PFSK-1 (cell line): ENCODE measurements around the gene USP43.

Experiments
- FOXP2 ChIP-seq: optimal IDR thresholded peaks from 2 replicates; pipeline ENCODE3; 2011; ENCODE audit warnings: borderline replicate concordance, control low read depth, inconsistent platforms; ENCODE audit not compliant: insufficient read depth; ENCODE audit errors: extremely low read length, extremely low read depth
- POLR2AphosphoS5 ChIP-seq: IDR thresholded peaks from 2 replicates; pipeline ENCODE4 v1.6.1; 2012; ENCODE audit warnings: low read depth, mild to moderate bottlenecking, control low read depth, low read length, moderate library complexity
- REST ChIP-seq, 2 experiments: IDR thresholded peaks; 2 replicates each; pipeline versions ENCODE4 v1.6.1 to v1.8.0; 2011 to 2012; ENCODE audit warnings: low read depth in 2 of 2, low read length in 2 of 2, control low read depth in 1 of 2, inconsistent platforms in 1 of 2, mild to moderate bottlenecking in 1 of 2, moderate library complexity in 1 of 2; ENCODE audit not compliant: insufficient read depth in 1 of 2
- SIN3A ChIP-seq: IDR thresholded peaks from 2 replicates; pipeline ENCODE4 v1.6.1; 2012; ENCODE audit warnings: mild to moderate bottlenecking, low read length, moderate library complexity, borderline replicate concordance; ENCODE audit not compliant: insufficient read depth
- TAF1 ChIP-seq: IDR thresholded peaks from 2 replicates; pipeline ENCODE4 v1.6.1; 2012; ENCODE audit warnings: low read length, control low read depth, borderline replicate concordance; ENCODE audit not compliant: insufficient read depth

The USP43 gene

GRCh38 chr17:9669551-9670008 is 24.3 kb downstream of the USP43 start:
- TF ChIP-seq FOXP2: no peak
- TF ChIP-seq REST (IDR thresholded peaks at IDR 0.05; ENCODE audit: insufficient read depth in 1 of 2, low read depth in 2 of 2, low read length in 2 of 2): no peak
- no peak for TF ChIP-seq TAF1
- TF ChIP-seq SIN3A: no peak
- no peak for TF ChIP-seq POLR2AphosphoS5

DNA sequence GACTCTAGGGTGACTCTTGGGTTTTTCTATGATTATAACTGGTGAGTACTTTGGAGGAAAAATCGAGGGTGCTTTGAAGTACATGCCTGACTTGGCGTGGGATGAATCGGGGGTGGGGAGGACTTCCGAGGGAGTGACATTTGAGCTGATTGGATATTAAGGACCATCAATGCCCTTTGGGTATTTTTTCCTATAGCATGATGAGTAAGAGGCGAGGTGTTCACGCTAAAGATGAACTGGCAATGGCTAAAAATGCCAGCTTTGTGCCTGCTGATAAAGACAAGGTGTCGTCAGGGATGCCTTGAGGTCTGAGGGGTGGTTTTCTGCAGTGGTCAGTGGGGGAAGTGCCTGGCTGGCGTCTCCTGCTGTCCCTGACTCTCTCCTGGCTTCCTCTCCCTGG is 25.3 kb downstream of the USP43 start:
- TF ChIP-seq REST (IDR thresholded peaks at IDR 0.05; ENCODE audit: insufficient read depth in 1 of 2, low read depth in 2 of 2, low read length in 2 of 2): no peak

- TF ChIP-seq FOXP2: no peak
- TF ChIP-seq REST (IDR thresholded peaks at IDR 0.05; ENCODE audit: insufficient read depth in 1 of 2, low read depth in 2 of 2, low read length in 2 of 2): no peak
Observed at GRCh38 chr17:9671559-9671958, 26.2 kb downstream of the USP43 start.

- no peak for TF ChIP-seq TAF1
Observed at GRCh38 chr17:9672266-9672665, 26.9 kb downstream of the USP43 start.

DNA sequence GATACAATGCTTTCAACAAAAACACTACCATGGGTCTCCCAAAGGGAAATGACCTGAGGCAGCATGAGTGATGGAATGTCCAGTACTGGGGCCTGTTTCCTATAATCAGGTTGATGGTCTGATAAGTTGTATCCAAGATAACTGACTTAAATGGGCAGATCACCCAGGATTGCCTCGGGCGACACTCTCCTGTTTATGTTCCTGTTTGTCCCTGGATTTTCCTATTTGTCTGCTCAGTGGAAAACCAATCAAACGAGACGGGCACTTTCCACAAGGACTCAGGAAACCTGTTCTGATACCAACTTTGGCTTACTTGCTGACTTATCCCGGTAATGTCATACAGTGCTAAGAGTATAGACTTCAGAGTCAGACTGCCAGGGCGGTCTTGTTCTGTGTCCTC is 27.4 kb downstream of the USP43 start:
- no peak for TF ChIP-seq POLR2AphosphoS5
- no peak for TF ChIP-seq REST (IDR thresholded peaks at IDR 0.05; ENCODE audit: insufficient read depth in 1 of 2, low read depth in 2 of 2, low read length in 2 of 2)
- TF ChIP-seq FOXP2: no peak
- TF ChIP-seq SIN3A: no peak
- no peak for TF ChIP-seq TAF1

DNA sequence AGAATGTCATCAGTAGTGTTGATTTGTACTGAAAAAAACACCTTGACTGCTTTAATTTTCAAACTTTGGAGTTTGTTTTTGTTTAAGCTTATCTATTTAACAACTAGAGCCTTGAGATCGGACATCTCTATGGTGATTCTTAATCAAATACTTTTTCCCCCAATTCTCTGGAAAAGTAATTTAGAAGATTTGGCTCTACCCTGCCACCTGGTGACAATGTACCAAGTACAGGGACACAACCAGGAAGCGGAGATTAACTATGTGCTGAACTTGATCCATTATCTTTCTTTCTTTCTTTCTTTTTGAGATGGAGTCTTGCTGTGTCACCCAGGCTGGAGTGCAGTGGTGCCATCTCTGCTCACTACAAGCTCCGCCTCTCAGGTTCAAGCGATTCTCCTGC is 30.8 kb downstream of the USP43 start:
- TF ChIP-seq TAF1 (no peak), SIN3A (no peak), REST (IDR thresholded peaks at IDR 0.05; ENCODE audit: insufficient read depth in 1 of 2, low read depth in 2 of 2, low read length in 2 of 2) (no peak)
